Retina (tissue), 1 donor: ENCODE measurements around the gene PSMA1.

Source experiments
- DNase-seq: peaks from one replicate; pipeline ENCODE4 v3.0.0-alpha.2; 2016

The PSMA1 gene

DNA sequence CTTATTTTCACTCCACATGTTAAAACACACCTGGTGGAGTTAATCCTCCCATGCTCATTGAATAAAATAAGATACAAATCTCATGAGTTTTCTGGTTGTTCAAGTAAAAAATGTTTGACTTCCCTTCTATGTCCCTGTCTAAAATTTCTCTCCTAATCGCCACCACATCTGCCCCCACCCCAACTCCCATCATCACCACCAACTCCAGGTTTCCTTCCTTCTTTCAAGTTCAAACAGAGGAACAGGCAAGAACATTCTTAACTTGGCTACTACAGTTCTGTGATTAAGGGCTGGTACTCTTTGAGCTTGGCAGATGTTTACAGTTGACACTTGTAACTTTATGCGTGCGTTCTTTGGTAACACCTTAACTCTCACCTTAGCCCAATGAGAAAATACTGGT is 9.1 kb upstream of the PSMA1 start:
- no peak for DNase-seq

DNA sequence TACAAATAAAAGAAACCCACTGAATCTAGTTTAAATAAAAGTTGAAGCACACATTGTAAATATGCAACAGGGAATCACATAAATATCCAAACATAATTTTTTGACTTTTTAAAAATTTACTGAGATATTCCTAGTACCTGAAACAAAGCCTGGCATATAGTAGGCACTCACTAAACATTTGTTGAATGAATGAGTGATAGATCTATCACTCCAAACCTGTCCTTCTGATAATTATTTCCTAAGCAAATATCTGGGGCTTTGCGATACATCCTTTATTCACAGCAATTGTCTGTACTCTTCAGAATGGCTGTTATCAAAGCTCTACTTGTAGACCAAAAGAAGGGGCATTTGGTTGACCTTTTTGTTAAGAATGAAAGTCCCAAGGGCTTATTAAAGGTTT is 2.6 kb upstream of the PSMA1 start:
- DNase-seq, result no peak

DNA sequence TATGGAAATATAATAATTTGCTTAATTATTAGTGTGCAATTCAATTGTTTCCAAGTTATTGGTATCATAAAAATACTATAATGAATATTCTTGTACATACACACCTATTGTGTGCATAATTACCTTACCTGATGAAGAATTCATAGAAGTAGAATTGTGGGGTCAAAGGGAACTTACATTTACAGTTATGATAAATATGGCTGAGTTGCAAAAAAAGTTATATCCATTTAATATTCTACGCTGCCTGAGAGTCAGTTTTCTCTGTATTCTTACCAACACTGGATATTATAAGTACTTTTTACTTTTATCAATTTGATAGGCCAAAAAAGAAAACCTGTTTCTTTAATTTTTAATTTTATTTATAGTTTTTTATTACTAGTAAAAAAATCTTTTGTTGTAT is 2.1 kb upstream of the PSMA1 start:
- DNase-seq, result no peak

DNA sequence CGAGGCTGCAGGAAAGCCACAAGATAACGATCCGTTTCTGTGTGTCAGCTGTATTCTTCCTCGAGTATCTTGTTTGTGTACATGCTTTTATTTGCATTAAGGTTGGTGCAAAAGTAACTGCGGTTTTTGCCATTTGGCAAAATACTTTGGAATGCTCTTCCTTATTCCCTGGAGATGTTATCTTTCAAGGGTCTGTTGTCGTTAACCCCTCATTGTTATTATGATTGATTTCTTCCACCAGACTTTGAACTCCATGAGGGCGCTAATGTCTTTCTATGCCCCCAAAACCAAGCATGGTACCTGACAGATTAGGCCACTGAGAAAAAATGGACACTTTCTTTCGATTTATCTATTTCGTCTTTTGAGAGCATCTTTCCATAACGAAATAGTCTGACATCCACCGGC is 563 bp upstream of the PSMA1 start:
- no peak for DNase-seq

DNA sequence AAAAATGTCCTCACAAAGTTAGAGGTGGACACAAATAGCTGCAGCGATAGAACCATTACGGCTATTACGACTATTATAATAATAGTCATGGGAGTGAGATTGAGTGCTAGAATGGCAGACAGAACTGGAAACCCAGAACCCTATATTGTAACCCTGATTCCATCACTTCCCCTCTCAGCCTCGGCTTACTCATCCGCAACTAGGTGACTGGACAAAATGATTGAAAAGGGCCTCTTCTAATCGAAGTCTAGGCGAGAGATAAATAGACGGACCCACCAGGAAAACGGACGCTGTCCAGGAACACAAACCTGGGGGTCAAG is 629 bp downstream of the PSMA1 start:
- no peak for DNase-seq

DNA sequence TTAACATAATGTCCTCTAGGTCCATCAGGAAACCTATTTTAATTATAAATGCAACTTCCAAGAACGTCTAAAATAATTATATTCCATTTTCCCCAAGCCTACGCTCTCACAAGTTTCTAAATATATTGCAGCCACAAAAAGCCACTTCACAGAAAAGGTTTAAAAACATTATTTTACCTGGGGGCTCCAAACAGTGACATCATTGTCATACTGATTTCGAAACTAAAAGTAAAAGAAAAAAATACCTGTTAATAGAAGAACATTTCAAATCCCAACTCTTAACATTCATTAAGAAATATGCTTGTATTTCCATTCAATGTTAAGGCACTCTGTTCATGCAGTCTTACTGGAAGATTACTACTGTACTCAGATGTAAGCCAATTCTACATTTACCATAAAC is 1.4 kb downstream of the PSMA1 start:
- DNase-seq, result no peak

DNA sequence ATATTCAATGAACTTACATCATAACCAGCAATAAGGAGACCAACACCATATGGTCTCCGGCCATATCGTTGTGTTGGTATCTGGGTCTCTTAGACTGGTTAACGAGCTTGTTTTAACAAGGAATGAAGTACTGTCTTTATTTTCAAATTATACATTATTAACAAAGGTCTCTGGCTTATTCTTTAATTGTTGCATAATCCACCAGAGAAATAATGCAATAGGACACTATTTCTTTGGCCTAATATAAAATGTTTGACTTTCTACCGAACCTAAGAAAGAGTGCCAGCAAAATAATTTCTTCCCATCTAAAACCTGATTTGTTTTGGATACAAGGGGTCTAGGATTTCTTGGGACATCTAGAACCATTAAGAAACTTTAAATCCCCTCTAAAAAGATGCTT is 6.4 kb downstream of the PSMA1 start:
- DNase-seq, result no peak

DNA sequence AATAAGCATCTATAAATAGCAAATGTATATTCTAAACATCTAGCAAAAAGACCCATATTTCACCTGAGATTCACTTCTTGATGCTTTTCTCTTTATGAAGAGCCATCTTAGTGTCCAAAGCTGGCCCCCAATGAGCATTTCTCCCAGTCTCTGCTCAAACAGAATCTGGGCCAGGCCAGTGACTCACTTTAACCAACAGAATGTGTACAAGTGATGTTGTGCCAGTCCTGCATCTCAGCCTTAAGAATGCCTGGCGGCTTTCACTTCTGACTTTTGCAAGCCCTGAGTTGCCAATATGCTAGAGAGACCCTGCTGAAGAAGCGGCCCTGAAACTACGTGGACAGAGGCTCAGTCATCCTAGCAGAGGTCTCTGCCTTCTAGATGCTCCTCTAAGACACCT is 13.7 kb downstream of the PSMA1 start:
- no peak for DNase-seq

DNA sequence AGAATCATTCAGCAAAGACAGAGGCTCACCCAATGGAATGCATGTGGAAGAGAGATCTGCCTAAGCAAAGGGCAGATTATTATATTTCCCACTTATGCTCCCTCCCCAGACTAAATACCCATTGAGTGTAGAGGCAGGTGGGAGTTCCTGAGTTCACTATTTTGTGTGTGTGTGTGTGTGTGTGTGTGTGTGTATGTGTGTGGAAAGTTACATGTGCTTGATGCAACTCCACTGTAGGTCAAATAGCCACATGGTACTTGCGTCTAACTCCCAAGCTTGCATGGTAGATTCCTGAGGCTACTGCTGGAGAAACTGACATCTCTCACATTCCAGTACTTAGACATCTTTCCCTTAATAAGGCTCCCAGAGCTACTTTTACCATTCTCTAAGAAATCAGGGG is 17.2 kb downstream of the PSMA1 start:
- no peak for DNase-seq

DNA sequence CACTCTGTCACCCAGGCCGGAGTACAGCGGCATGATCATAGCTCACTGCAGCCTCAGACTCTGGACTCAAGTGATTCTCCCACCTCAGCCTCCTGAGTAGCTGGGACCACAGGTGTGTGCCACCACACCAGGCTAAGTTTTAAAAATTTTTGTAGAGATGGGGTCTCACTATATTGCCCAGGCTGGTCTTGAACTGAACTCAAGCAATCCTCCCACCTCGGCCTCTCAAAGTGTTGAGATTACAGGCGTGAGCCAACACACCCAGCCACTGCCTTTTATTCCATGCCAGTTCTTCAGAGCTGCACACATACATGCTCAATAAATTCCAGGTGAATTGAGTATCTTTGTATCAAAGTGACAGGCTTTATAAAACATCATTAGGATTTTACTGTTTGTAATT is 18.1 kb downstream of the PSMA1 start:
- DNase-seq, result no peak

DNA sequence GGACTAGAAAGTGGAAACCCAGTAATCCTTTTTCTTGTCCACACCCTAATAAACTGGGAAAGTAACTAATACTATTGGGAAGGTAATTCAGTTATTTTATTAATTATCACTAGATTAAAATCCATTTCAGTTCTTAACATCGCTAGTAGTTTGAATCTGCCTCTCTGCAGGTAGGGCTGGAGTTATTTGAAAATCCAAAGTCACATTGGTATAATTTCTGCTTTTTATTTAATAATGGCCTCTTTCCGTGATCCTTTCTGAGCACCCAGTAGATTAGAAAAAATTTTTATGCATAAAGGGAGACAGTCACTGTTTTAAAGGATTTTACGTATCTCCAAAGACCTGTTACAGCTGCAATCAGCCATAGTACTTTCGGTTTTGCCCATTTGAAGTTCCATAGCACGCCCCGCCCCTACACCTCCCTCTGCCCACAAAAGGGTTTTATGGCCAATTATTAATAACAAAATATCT is 20.0 kb downstream of the PSMA1 start:
- peak; percentile 50 for DNase-seq

DNA sequence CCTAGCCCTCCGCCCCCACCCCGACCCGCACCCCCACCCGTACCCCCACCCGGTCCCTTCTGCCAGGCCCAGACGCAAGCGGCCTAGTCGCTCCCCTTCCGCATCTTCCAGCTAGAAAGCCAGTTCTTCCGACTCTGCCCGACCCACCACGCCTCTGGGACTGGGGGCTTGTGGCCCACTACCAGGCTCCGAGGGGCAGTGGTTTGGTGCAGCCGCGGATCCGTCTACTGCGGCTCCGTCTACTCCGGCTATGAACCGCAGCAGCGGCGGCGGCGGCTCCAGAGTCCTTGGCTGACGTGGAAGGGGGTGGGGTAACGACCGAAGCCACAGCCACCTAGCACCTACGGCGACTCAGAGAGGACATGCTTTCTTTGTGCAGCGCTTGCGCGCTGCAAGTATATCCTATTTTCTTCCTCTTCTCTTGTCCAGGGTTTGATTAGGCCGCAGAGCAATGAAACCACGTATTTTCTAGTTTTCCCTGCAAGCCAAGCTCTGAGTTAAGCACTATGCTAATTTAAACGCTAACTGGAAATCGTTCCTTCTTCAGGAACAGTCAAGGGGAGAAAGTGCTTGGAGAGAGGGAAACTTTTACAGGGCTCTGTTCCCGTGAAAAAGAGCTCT is 20.5 kb downstream of the PSMA1 start, which contains the start of gene COPB1:
COPB1 (minus strand) TSS at position 252 of the 621 bp plus-strand sequence. CDS start 883 bp downstream, outside the sequence.
- peak; percentile 94 for DNase-seq

DNA sequence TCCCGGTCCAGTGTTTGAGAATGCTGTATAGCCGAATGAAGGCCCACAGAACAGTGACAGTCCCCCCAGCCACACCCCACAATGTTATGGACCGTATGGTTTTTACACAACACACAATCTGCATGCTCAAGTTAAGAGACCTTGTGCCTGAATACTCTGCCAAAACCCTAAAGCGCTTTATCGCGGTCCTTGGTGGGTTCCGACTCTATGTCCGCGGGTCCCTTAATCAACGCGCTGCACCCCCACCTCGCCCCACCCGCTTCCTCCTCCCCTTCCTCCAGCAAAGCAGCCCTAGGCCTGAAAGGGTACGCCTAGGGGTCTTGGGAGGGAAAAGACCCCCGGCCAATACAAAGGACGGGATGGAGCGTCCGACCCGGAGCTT is 21.0 kb downstream of the PSMA1 start:
- DNase-seq, result peak; percentile 50

DNA sequence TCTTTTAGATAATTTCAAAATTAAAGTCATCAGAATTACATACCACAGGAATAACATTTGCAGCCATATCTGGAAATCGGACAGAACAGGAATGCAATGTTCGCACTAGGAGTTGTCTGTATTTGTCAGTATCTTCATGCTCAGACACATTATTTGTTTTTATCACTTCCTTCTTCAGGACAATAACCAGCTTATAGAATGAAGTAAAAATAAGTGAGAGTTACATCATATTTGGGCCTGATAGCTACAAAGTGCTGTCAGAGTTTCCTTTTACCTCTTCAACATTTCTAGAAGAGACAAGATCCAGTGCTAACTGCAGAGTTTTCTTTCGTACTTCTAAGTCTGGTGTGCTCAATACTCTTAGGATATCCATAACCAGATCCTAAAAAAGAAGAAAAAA is 39.5 kb downstream of the PSMA1 start:
- DNase-seq, result no peak

DNA sequence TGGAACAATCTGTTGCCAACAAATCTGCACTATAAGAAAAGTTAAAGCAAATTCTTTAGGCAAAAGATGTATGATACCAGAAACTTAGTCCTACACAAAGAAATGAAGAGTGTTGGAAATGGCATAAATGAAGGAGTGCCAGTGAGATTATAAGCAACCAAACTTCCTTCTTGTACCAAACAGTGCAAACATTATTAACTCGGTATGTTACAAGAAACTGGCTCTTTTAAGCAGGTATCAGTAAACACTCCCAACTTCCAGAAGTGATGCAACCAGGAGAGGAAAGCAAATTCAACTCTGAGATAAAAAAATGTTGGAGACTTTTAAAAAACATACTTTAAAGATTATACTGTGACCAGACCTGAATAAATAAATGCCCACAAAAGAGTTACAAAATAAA is 49.1 kb downstream of the PSMA1 start:
- no peak for DNase-seq

DNA sequence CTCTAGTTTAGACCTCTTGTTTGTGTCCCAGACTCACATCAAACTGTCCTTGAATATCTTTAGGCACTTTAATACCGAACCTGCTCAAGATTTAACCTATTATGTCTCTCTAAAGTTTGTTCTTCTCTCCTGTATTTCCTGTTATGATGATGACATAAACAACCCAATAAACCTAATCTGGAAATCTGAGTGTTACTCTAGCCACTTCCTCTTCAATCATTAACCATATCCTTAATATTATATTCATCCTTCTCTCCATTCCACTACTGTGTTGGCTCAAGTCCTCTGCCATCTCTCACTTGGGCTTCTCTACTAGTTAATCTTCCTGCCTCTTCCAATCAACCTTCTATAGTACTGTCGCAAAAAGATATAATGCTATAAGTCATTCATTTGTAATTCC is 56.6 kb downstream of the PSMA1 start:
- no peak for DNase-seq

DNA sequence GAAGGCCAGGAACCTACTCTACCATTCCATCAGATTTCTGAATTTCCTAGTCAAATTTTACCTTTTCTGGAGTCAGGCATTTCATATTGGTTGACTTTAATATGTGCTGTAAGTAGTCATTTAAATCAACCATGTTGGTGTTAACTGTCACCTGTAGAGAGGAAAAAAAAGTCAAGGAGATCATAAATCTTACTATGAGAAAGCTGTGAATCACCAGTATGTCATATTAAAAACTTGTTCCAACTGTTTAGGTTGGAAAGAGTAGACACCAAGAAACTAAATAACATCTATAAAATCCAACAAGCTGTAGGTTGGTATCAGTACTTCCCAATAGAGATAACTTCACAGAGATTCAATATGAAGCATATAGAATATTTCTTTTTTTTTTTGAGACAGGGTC is 60.0 kb downstream of the PSMA1 start:
- DNase-seq, result no peak

DNA sequence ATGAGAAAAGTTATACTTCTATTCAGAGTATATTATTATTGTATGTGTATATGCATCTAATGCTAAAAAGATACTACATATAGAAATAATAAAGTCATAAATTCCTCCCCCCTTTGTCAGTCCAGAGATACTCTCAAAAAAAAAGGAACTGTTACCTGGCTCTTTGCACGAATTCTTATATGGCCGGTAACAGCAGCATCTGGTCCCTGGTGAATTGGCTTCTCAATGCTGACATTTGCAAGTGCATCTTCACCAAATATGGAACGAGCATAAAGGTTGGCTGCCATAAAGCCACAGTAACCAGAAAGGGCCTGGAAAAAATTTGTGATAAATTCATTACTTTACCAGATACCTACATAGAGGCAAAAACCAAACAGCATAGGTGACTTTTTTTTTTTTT is 61.8 kb downstream of the PSMA1 start:
- no peak for DNase-seq

DNA sequence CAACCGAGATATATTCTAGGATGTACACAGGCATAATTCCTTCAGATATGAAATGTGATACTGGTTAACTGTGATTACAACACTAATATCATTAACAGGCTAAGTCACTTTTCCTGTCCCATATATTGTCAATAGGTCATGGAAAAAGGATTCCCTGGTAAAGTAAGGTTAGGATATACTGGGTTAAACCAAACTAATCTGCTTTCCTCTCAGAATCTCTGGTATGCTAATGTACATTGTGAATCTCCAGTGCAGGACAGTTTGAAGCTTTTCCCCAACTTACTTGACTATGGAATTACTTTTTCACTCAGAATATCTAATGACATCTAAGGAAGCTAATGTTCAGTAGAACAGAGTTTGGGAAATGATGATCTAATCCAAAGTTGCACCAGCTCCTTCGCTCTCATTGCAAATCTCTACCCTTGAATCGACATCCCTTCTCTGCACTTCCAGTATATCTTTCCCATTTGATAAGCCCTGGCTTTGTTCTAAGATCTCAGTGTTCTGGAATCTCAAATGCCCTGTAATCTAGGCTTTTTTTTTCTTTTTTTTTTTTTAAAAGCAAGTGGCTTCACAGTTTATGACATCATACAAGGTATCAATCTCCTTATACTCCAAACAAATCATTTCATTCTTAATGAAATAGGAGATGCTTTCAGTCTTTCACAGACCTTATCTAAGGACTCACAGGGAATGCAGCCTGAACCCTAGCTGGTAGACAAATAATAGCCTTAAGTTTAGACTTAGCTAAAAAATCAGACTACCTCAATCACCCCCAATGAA is 64.3 kb downstream of the PSMA1 start:
- DNase-seq, result no peak
